GM19467 (cell line): Measurements from ENCODE around the gene PAPPA2.

Source experiments
- ATAC-seq: cut with Tn5 transposase; IDR thresholded peaks from one replicate; pipeline ENCODE4 v1.9.1; 2021; ENCODE audit warnings: mild to moderate bottlenecking, moderate library complexity; ENCODE audit not compliant: unreplicated experiment

The PAPPA2 gene

GRCh38 chr1:176499671-176500070 lies 36.7 kb downstream of the PAPPA2 start:
- ATAC-seq, result no peak

DNA sequence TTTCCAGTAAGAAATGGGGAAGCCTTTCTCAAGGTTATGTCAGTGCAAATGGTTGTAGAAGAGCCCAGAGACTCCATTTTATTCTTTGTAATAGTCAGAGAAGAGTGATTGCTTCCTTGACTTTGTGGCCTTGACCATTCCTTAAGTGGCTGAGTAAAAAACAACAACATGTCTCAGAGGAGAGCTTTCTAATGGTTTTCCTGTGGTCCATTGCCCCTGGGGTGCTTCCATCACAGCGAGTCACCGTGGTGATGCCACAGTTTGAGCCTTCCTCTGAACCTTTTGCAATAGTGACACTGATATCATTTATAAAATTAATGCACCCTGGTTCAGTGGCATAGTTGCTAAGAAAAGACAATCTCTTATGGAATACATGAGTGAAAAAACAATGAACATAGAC lies 38.6 kb downstream of the PAPPA2 start:
- ATAC-seq, result no peak

- no peak for ATAC-seq
Observed at GRCh38 chr1:176504848-176505553, 42.0 kb downstream of the PAPPA2 start.

- no peak for ATAC-seq
Observed at GRCh38 chr1:176512966-176513365, 50.0 kb downstream of the PAPPA2 start.

DNA sequence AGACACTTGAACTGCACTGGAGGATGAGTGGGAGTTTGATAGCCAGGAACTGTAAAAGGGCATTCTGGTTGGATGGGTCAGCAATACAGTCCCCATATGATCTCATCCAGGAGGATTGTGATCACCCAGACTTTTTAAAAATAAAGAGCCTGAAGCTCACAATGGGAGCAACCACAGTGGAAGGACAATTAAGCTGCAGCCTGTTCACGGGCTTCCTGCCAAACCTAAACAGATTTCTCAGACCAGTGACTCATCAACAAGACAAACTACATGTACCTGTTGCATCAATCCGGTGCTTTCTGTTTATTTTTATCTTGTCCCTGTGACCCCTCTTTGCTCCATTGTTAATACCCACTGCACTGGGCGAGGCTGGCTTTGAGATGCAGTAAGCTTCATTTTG lies 52.3 kb downstream of the PAPPA2 start:
- no peak for ATAC-seq

DNA sequence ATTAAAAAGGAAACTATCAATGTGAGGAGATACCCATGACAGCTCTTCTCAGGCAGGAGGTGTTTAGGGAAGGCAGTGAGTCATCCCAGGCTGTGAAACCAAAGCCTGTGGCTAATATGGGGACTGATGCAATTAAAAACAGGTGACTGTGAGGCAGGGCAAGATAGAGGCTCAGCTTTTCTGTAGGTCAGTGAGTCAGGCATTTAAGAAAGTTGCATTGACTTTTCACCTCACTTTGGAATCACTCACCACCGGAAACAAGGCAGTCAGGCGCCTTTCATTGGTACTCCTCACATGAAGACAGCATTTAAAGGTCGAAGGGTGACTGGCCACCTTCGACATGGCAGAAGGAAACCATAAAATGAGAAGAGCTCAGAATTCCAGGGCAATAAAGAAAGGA lies 54.5 kb downstream of the PAPPA2 start:
- no peak for ATAC-seq

DNA sequence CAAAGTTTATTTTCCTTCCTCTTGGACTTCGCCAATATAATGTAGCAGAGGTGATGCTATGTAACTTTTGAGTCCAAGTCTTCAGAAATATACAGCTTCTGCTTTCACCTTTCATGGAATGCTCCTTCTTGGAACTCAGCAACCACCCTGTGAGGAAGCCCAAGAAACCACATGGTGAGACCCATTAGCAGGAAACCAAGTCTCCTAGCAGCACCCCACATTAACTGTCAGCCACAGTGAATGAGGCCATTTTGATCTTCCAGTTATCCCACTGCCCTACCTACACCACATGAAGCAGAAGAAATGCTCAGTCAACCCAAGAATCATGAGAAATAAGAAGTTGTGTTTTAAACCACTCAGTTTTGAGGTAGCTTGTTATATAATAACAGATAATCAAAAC lies 58.2 kb downstream of the PAPPA2 start:
- no peak for ATAC-seq

GRCh38 chr1:176522310-176522845 lies 59.4 kb downstream of the PAPPA2 start:
- ATAC-seq, result no peak

GRCh38 chr1:176529395-176530090 lies 66.6 kb downstream of the PAPPA2 start:
- no peak for ATAC-seq

GRCh38 chr1:176531036-176531435 lies 68.1 kb downstream of the PAPPA2 start:
- ATAC-seq, result no peak

DNA sequence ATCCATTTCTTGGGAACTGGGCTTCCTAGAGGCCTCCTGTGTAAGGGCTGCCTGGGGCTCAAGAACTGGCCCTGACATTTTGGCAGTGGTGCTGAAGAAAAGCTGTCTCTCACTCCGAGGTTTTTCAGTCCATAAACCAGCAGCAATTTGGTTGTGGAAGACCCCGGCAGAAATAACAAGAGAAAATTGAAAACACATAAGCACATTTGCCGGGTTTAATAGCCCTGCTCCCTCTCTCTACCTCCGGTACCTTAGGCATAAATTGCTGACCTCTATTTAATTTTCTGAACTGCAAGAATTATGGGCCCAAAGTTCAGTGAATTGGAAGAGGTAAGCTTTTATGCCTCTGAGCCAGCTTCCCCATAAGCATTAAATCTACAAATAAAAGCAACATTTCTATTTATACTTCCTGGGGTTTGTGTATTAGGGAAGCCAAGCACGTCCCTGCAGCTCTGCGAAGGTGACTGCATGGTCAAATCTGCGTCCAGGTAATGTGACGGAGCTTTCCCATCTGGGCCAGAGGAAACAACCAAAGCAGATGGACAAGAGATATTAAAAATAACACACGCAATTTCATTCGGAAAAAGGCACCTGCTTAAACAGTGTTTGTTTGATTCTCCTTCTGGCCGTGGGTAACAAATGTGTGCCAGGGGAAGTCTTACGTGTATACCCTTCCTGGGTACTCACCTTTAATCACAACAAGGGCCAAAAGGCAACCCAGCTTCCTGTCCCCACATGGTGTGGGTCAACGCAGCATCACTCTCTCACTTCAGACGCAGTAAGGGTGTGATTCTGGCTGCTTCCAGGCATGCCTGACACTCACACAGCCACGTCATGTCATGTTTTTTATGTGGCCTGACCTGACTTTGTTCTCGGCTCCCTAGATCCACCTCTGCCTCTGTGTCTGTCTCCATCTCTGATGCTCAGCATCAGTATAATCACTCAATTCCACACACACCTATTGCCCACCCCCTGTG lies 69.2 kb downstream of the PAPPA2 start:
- no peak for ATAC-seq

DNA sequence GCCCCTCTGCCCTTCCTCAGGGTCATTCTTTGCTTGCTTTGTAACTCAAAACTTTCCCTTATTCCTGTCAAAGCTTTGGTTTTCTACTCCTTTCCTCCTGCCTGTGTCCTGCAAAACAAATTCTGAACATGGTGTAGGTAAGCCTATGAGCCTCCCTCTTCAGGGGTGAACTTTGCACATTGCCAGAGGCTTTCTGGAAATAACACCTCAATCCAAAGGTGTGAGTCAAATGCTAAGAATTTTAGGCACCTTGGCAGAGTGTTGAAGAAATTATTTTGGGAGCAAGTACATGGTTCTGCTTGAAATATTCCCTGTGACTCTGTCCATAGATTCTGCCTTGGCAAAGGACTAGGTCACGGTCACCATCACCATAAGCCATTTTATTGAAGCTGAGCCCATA lies 70.0 kb downstream of the PAPPA2 start:
- ATAC-seq, result no peak

- ATAC-seq, result no peak
Observed at GRCh38 chr1:176536588-176536987, 73.6 kb downstream of the PAPPA2 start.

GRCh38 chr1:176539018-176539417 lies 76.0 kb downstream of the PAPPA2 start:
- no peak for ATAC-seq

- ATAC-seq, result no peak
Observed at GRCh38 chr1:176540428-176540827, 77.5 kb downstream of the PAPPA2 start.

DNA sequence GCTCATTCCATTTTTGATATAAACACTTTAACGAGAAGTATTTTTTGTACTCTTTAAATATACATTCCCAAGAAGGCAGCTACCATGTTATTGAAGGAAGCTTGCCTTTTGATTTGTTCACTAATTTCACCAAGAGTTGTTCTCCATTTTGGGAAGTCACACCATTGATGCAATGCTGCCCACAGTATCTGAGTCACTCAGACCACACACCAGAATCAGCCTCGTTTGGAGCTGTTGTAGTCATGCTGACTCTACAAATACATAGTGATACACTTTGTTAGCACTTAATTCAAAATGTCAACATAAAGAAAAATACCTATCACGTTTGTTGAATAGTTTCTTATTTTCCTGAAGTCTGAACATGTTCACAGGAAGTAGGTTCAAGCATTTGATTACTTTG lies 78.7 kb downstream of the PAPPA2 start:
- no peak for ATAC-seq

- no peak for ATAC-seq
Observed at GRCh38 chr1:176542352-176542751, 79.4 kb downstream of the PAPPA2 start.

DNA sequence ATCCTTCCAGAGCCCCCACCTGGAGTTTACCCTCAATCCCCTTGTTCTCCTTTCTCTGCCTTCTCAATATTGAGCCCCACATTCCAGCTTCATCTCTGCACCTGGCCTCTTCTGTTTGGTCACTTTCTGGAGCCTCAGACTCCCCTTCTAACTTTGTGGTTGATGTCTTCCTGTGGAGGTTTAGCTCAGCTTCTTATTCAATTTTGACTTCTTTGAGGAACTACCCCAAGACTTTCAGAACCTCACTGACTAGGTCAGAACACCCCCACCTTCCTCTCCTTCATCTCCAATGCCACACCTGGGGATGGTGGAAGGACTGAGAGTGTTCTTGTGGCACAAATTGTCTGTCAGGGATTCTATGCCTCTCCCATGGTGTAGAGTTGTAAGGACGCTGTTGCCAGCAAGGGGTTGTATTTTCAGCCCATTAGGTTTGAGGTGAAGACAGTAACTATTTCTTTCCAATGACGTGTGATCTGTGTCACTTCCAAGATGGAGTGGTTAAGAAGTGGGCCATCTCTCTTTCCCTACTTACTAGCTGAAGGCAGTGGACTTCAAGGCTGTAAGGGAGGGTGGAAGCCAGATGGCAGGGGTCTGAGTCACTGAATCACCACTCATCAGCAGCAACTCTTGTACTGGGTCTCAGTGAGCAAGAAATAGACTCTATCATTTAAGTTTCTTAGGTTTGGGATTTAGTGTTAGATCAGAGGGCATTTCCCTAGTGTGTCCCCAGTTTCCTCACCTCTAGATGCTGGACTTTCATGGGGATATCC lies 80.6 kb downstream of the PAPPA2 start:
- ATAC-seq, result no peak

GRCh38 chr1:176545034-176545639 lies 82.2 kb downstream of the PAPPA2 start:
- ATAC-seq, result no peak

DNA sequence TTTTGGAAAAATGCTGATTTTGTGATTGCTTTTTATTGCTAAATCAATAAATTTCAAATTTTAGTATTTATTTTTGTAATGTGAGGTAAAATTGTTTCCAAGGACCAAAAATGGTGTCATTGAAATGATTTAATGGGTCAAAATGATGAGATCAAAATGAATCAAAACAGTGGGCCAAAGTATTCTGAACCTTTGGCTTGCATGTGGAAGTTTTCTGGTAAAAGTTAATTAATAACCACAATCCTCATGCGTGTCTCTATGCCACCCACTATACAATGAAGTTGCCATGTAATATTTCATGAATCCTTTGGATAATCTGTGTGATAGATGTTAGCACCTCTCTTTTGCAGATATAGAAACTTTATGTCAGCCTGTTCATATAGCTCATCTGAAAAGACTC lies 83.8 kb downstream of the PAPPA2 start:
- ATAC-seq, result no peak
